Stomach (tissue), 4 donors: ENCODE data around the gene OSM.

ENCODE experiments used
- CTCF ChIP-seq, 7 experiments: fragments of 450-650 bp in 4 of 7; fragments of 200-600 bp in 3 of 7; sonication (generic) in 3 of 7; IDR thresholded peaks; one replicate each; pipeline ENCODE4 v1.5.1; 2016 to 2019; ENCODE audit warnings: antibody characterized with exemption in 7 of 7, control low read depth in 2 of 7, mild to moderate bottlenecking in 1 of 7
- EP300 ChIP-seq: sonication (generic); formaldehyde crosslinking; IDR thresholded peaks from one replicate; pipeline ENCODE4 v1.6.1; 2017; ENCODE audit warnings: antibody characterized with exemption
- POLR2A ChIP-seq, 4 donors: fragments of 450-650 bp; IDR thresholded peaks; one replicate each; pipeline ENCODE4 v1.6.1; 2016; ENCODE audit warnings: antibody characterized with exemption in 4 of 4, control low read depth in 2 of 4, mild to moderate bottlenecking in 1 of 4, moderate library complexity in 1 of 4

GRCh38 chr22:30290342-30291057 lies 23.8 kb upstream of the OSM start:
- TF ChIP-seq CTCF (IDR thresholded peaks at IDR 0.05) (no peak), POLR2A (IDR thresholded peaks at IDR 0.05) (no peak), EP300 (no peak)
